Measurements from ENCODE around the gene FSD1.
"Not testable (repeated sequence)": the region's sequence is repeated elsewhere in the genome, so short reads cannot be mapped to it uniquely, and the experiment has no call there.

Gene FSD1

GRCh38 chr19:4267101-4267900 lies 37.1 kb upstream of the FSD1 start:
- TF ChIP-seq CTCF (conservative IDR thresholded peaks at IDR 0.05), result peak; percentile 84
- peak overlapping the region; percentile 22 for H3K27ac ChIP-seq

GRCh38 chr19:4267901-4268815 lies 36.2 kb upstream of the FSD1 start:
- TF ChIP-seq CTCF (conservative IDR thresholded peaks at IDR 0.05), result peak; percentile 38

GRCh38 chr19:4268816-4269430 lies 35.5 kb upstream of the FSD1 start:
- TF ChIP-seq CTCF (conservative IDR thresholded peaks at IDR 0.05), result no peak
- H3K27ac ChIP-seq, result peak overlapping the region; percentile 22; the same call in 1 of the 2 replicates

More at GRCh38 chr19:4267901-4268815, 36.2 kb upstream of the FSD1 start:
- peak overlapping the region; percentile 22 for H3K27ac ChIP-seq

GRCh38 chr19:4272894-4273293 lies 31.5 kb upstream of the FSD1 start:
- no peak overlapping the region for H3K27ac ChIP-seq
- no peak for TF ChIP-seq CTCF (conservative IDR thresholded peaks at IDR 0.05)

- not testable (repeated sequence) for H3K27ac ChIP-seq
Measured at GRCh38 chr19:4274321-4274686, 30.1 kb upstream of the FSD1 start.

- no peak for TF ChIP-seq CTCF (conservative IDR thresholded peaks at IDR 0.05)
- H3K27ac ChIP-seq, result no peak overlapping the region
Measured at GRCh38 chr19:4277191-4277696, 27.2 kb upstream of the FSD1 start.

- no peak for TF ChIP-seq CTCF (conservative IDR thresholded peaks at IDR 0.05)
Measured at GRCh38 chr19:4278010-4278409, 26.4 kb upstream of the FSD1 start.

More at GRCh38 chr19:4278010-4278409, 26.4 kb upstream of the FSD1 start:
- H3K27ac ChIP-seq, result no peak overlapping the region
